Neural cell (in vitro differentiated cells): Measurements from ENCODE around the gene NSL1. TPM values are rescaled to one million over a fixed set of nuclear protein-coding genes. Genes with fewer than 3 reads are reported as not detected.

ENCODE experiments used
- H2AFZ ChIP-seq: fragments of 200-600, 300-800 bp; sonication (generic), shearing (Covaris generic); 2 replicates; pipeline ENCODE4 v1.6.0; 2014; ENCODE audit warnings: low read depth, mild to moderate bottlenecking, antibody characterized with exemption, low read length, moderate library complexity
- H3F3A ChIP-seq: fragments of 200-600 bp; shearing (Covaris generic); 2 replicates; pipeline ENCODE4 v1.6.1; 2016; ENCODE audit warnings: mild to moderate bottlenecking, moderate library complexity, mixed read lengths, antibody characterized with exemption, low read length; ENCODE audit not compliant: insufficient read depth, poor library complexity, severe bottlenecking
- H3K27ac ChIP-seq: fragments of 200-600, 300-800 bp; sonication (generic), shearing (Covaris generic); 2 replicates; pipeline ENCODE4 v1.5.1; 2014; ENCODE audit warnings: mild to moderate bottlenecking, low read length, moderate library complexity
- H3K27me3 ChIP-seq: fragments of 300-800, 200-600 bp; sonication (generic), shearing (Covaris generic); 2 replicates; pipeline ENCODE4 v1.6.0; 2014; ENCODE audit warnings: mild to moderate bottlenecking, low read depth, low read length, moderate library complexity; ENCODE audit not compliant: insufficient read depth
- H3K36me3 ChIP-seq: fragments of 300-800, 200-600 bp; sonication (generic), shearing (Covaris generic); 2 replicates; pipeline ENCODE4 v1.5.1; 2014; ENCODE audit warnings: mild to moderate bottlenecking, antibody characterized with exemption, low read length, moderate library complexity; ENCODE audit not compliant: insufficient read depth
- H3K4me2 ChIP-seq: fragments of 300-800, 200-600 bp; sonication (generic), shearing (Covaris generic); 2 replicates; pipeline ENCODE4 v1.6.0; 2014; ENCODE audit warnings: mild to moderate bottlenecking, low read length
- H3K4me3 ChIP-seq: fragments of 300-800, 200-600 bp; sonication (generic), shearing (Covaris generic); 2 replicates; pipeline ENCODE4 v1.5.1; 2014; ENCODE audit warnings: mild to moderate bottlenecking, low read length, moderate library complexity
- H3K79me2 ChIP-seq: fragments of 200-600 bp; shearing (Covaris generic); replicated peaks from 2 replicates; pipeline ENCODE4 v1.6.0; 2014; ENCODE audit warnings: mild to moderate bottlenecking, low read length, moderate library complexity; ENCODE audit not compliant: insufficient read depth
- H3K9ac ChIP-seq: fragments of 300-800, 200-600 bp; sonication (generic), shearing (Covaris generic); 2 replicates; pipeline ENCODE4 v1.6.1; 2016; ENCODE audit warnings: mild to moderate bottlenecking, low read length, mixed read lengths
- H3K9me2 ChIP-seq: fragments of 200-600 bp; shearing (Covaris generic); 2 replicates; pipeline ENCODE4 v1.6.1; 2016; ENCODE audit warnings: mild to moderate bottlenecking, low read length, mixed read lengths; ENCODE audit not compliant: insufficient read depth
- H3K9me3 ChIP-seq: fragments of 200-600, 300-800 bp; sonication (generic), shearing (Covaris generic); 2 replicates; pipeline ENCODE4 v1.6.1; 2016; ENCODE audit warnings: mild to moderate bottlenecking, mixed run types, low read length, moderate library complexity, mixed read lengths
- H4K20me1 ChIP-seq: fragments of 200-600 bp; shearing (Covaris generic); 2 replicates; pipeline ENCODE4 v1.6.1; 2016; ENCODE audit warnings: mild to moderate bottlenecking, mixed run types; ENCODE audit not compliant: insufficient read depth
- EP300 ChIP-seq: fragments of 450-650 bp; conservative IDR thresholded peaks from 2 replicates; pipeline ENCODE4 v1.6.1; 2014; ENCODE audit warnings: antibody characterized with exemption, mild to moderate bottlenecking, moderate library complexity; ENCODE audit not compliant: poor library complexity, severe bottlenecking
- EZH2 ChIP-seq: fragments of 200-600, 300-800 bp; shearing (Covaris generic), sonication (generic); IDR thresholded peaks from 2 replicates; pipeline ENCODE4 v1.6.1; 2014; ENCODE audit warnings: antibody characterized with exemption, low read length, borderline replicate concordance, mild to moderate bottlenecking; ENCODE audit not compliant: insufficient read depth, poor library complexity, severe bottlenecking
- MXI1 ChIP-seq: fragments of 450-650 bp; conservative IDR thresholded peaks from 2 replicates; pipeline ENCODE4 v1.6.1; 2014; ENCODE audit warnings: antibody characterized with exemption, mild to moderate bottlenecking; ENCODE audit not compliant: poor library complexity, severe bottlenecking
- POLR2AphosphoS5 ChIP-seq: IDR thresholded peaks from 2 replicates; pipeline ENCODE4 v1.6.1; 2012
- RAD21 ChIP-seq: fragments of 450-650 bp; conservative IDR thresholded peaks from 2 replicates; pipeline ENCODE4 v1.6.1; 2014; ENCODE audit warnings: antibody characterized with exemption, mild to moderate bottlenecking, moderate library complexity
- SMC3 ChIP-seq: fragments of 450-650 bp; conservative IDR thresholded peaks from 2 replicates; pipeline ENCODE4 v1.6.1; 2014; ENCODE audit warnings: antibody characterized with exemption, mild to moderate bottlenecking, moderate library complexity; ENCODE audit not compliant: poor library complexity
- TAF1 ChIP-seq: IDR thresholded peaks from 2 replicates; pipeline ENCODE4 v1.6.1; 2012; ENCODE audit warnings: low read depth
- polyA plus RNA-seq: library from polyadenylated mRNA; depleted of rRNA; stranded (reverse); fragments of >200 nt; gene quantifications from 2 replicates; pipeline ENCODE4 v1.2.3, GENCODE V29; 2014
- TF ChIP-seq, protein P1 (sequence below): IDR thresholded peaks from 2 replicates; pipeline ENCODE4 v1.6.1; 2012; ENCODE audit warnings: borderline replicate concordance
- TF ChIP-seq, protein P2 (sequence below): fragments of 450-650 bp; IDR thresholded peaks from 2 replicates; pipeline ENCODE4 v1.5.1; 2014; ENCODE audit warnings: antibody characterized with exemption, mild to moderate bottlenecking, moderate library complexity; ENCODE audit not compliant: poor library complexity, severe bottlenecking

Gene NSL1
- polyA plus RNA-seq, 1 donor from 2014 or later, result 40.4 TPM

DNA sequence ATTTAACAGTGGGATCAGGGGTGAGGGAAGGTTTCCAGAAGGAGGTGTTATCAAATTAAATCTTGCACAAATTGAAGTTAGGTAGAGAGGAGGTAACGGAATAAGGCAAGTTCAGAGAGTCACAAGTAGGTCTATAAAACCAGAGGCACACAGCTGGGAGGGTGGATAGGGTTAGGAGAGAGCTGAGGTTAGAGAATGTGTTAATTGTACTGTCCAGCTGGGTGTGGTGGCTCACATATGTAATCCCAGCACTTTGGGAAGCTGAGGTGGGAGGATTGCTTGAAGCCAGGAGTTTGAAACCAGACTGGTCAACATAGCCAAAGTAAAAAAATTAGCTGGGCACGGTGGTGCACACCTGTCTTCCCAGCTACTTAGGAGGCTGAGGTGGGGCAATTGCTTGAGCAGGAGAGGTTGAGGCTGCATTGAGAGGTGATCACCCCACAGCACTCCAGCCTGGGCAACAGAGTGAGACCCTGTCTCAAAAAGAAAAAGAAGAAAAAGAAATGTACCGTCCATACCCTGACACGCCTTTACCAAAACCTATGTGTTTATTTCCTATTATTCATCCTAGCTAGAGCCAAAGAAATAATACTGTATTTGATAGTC, 35.7 kb upstream of the NSL1 start:
- H3K9me3 ChIP-seq, result no peaks in the 10 kb centered on the region

DNA sequence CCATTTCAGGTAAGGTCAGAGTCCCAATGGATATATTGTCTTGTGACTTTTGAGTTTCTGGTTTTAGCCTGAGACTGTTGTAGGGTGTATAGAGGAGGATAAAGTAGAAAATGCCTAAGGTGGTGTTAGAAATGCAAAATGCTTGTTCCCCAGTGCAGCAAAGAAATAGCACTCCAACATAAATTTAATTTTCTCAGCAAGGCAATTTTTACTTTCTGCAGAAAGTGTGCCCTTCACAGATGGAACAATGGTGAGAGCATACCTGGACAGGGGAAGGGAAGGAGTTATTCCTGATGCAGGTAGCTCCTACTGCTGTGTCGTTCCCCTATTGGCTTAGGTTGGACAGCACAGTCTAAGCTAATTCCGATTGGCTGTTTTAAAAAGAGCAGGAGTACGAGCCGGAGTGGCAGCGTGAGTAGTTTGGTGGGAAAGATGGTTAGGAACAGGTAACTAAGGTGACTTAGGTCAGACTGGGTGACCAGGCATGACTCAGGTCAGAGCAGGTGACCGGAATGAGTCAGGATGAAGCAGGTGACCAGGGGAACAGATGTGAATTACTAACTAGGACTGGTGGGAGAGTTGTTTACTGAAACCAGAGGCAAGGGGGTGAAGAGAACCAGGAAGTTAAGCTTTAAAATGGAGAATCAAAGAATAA, 34.3 kb upstream of the NSL1 start:
- Histone ChIP-seq H3K36me3 (no peaks in the 10 kb centered on the region), H3K9ac (no peak overlapping the region), H3F3A (no peaks in the 10 kb centered on the region), H3K27ac (no peak overlapping the region), H3K27me3 (no peaks in the 10 kb centered on the region), H3K9me3 (no peaks in the 10 kb centered on the region), H4K20me1 (no peaks in the 10 kb centered on the region), H3K79me2 (no peaks in the 10 kb centered on the region), H2AFZ (no peak overlapping the region), H3K9me2 (no peaks in the 10 kb centered on the region), H3K4me3 (no peak overlapping the region), H3K4me2 (no peak overlapping the region)
- no peak for TF ChIP-seq MXI1
- TF ChIP-seq EP300, result no peak
- no peak for TF ChIP-seq EZH2
- TF ChIP-seq, protein P1, sequence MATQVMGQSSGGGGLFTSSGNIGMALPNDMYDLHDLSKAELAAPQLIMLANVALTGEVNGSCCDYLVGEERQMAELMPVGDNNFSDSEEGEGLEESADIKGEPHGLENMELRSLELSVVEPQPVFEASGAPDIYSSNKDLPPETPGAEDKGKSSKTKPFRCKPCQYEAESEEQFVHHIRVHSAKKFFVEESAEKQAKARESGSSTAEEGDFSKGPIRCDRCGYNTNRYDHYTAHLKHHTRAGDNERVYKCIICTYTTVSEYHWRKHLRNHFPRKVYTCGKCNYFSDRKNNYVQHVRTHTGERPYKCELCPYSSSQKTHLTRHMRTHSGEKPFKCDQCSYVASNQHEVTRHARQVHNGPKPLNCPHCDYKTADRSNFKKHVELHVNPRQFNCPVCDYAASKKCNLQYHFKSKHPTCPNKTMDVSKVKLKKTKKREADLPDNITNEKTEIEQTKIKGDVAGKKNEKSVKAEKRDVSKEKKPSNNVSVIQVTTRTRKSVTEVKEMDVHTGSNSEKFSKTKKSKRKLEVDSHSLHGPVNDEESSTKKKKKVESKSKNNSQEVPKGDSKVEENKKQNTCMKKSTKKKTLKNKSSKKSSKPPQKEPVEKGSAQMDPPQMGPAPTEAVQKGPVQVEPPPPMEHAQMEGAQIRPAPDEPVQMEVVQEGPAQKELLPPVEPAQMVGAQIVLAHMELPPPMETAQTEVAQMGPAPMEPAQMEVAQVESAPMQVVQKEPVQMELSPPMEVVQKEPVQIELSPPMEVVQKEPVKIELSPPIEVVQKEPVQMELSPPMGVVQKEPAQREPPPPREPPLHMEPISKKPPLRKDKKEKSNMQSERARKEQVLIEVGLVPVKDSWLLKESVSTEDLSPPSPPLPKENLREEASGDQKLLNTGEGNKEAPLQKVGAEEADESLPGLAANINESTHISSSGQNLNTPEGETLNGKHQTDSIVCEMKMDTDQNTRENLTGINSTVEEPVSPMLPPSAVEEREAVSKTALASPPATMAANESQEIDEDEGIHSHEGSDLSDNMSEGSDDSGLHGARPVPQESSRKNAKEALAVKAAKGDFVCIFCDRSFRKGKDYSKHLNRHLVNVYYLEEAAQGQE, result no peak
- TF ChIP-seq, protein P2, sequence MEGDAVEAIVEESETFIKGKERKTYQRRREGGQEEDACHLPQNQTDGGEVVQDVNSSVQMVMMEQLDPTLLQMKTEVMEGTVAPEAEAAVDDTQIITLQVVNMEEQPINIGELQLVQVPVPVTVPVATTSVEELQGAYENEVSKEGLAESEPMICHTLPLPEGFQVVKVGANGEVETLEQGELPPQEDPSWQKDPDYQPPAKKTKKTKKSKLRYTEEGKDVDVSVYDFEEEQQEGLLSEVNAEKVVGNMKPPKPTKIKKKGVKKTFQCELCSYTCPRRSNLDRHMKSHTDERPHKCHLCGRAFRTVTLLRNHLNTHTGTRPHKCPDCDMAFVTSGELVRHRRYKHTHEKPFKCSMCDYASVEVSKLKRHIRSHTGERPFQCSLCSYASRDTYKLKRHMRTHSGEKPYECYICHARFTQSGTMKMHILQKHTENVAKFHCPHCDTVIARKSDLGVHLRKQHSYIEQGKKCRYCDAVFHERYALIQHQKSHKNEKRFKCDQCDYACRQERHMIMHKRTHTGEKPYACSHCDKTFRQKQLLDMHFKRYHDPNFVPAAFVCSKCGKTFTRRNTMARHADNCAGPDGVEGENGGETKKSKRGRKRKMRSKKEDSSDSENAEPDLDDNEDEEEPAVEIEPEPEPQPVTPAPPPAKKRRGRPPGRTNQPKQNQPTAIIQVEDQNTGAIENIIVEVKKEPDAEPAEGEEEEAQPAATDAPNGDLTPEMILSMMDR, result no peak
- no peak for TF ChIP-seq POLR2AphosphoS5
- no peak for TF ChIP-seq TAF1
- no peak for TF ChIP-seq SMC3
- TF ChIP-seq RAD21, result no peak

More for the DNA sequence above, 35.7 kb upstream of the NSL1 start:
- Histone ChIP-seq H4K20me1 (no peaks in the 10 kb centered on the region), H3K27me3 (no peaks in the 10 kb centered on the region), H3K9ac (no peak overlapping the region), H3K9me2 (no peaks in the 10 kb centered on the region), H3F3A (no peaks in the 10 kb centered on the region), H3K27ac (no peak overlapping the region), H2AFZ (no peak overlapping the region), H3K4me3 (no peak overlapping the region), H3K36me3 (no peaks in the 10 kb centered on the region), H3K79me2 (no peaks in the 10 kb centered on the region), H3K4me2 (no peak overlapping the region)
- TF ChIP-seq POLR2AphosphoS5 (no peak), EP300 (no peak), EZH2 (no peak), SMC3 (no peak), RAD21 (no peak)
- TF ChIP-seq, protein P2, result no peak
- TF ChIP-seq, protein P1, result no peak
